ACC112 (cell line): ENCODE measurements around the gene ENTREP1.
"Not testable (repeated sequence)": the region's sequence is repeated elsewhere in the genome, so short reads cannot be mapped to it uniquely, and the experiment has no call there.

Experiments used
- H2AFZ ChIP-seq: fragments of 200-600 bp; sonication (generic); one replicate; pipeline ENCODE4 v1.6.0; 2017; ENCODE audit warnings: antibody characterized with exemption, low read length; ENCODE audit not compliant: unreplicated experiment
- H3K27ac ChIP-seq: fragments of 200-600 bp; sonication (generic); 2 replicates; pipeline ENCODE4 v1.5.1; 2014; ENCODE audit warnings: low read depth, mild to moderate bottlenecking, antibody characterized with exemption, low read length, moderate library complexity
- H3K27me3 ChIP-seq: fragments of 200-600 bp; sonication (generic); 2 replicates; pipeline ENCODE4 v1.6.1; 2014; ENCODE audit warnings: mild to moderate bottlenecking, antibody characterized with exemption, low read length, moderate library complexity, mixed read lengths; ENCODE audit not compliant: insufficient read depth
- H3K36me3 ChIP-seq: fragments of 200-600 bp; sonication (generic); 2 replicates; pipeline ENCODE4 v1.6.1; 2016; ENCODE audit warnings: mild to moderate bottlenecking, antibody characterized with exemption, low read length, moderate library complexity, mixed read lengths; ENCODE audit not compliant: insufficient read depth
- H3K4me1 ChIP-seq: fragments of 200-600 bp; sonication (generic); one replicate; pipeline ENCODE4 v1.6.1; 2016; ENCODE audit warnings: low read length, mixed read lengths; ENCODE audit not compliant: insufficient read depth, unreplicated experiment, control insufficient read depth
- H3K4me3 ChIP-seq: fragments of 200-600 bp; sonication (generic); 2 replicates; pipeline ENCODE4 v1.5.1; 2014; ENCODE audit warnings: mild to moderate bottlenecking, low read depth, low read length
- H3K79me2 ChIP-seq: fragments of 200-600 bp; sonication (generic); one replicate; pipeline ENCODE4 v1.6.0; 2016; ENCODE audit warnings: low read length; ENCODE audit not compliant: control insufficient read depth, unreplicated experiment, insufficient read depth

The ENTREP1 gene

GRCh38 chr9:69409936-69410335 lies 84.9 kb downstream of the ENTREP1 start:
- H2AFZ ChIP-seq, H3K36me3 ChIP-seq, H3K4me3 ChIP-seq, H3K27ac ChIP-seq, H3K4me1 ChIP-seq, H3K79me2 ChIP-seq, H3K27me3 ChIP-seq: not testable (repeated sequence)

GRCh38 chr9:69411246-69411645 lies 86.2 kb downstream of the ENTREP1 start:
- Histone ChIP-seq H3K36me3 (no peaks in the 10 kb centered on the region), H3K79me2 (no peaks in the 10 kb centered on the region), H3K4me1 (no peaks in the 10 kb centered on the region), H2AFZ (no peak overlapping the region), H3K27me3 (no peaks in the 10 kb centered on the region), H3K27ac (no peak overlapping the region), H3K4me3 (no peak overlapping the region)

GRCh38 chr9:69411931-69412740 lies 87.1 kb downstream of the ENTREP1 start:
- H3K36me3 ChIP-seq: no peaks in the 10 kb centered on the region
- H2AFZ ChIP-seq: peak overlapping the region; percentile 14
- H3K4me1 ChIP-seq: no peaks in the 10 kb centered on the region
- H3K27ac ChIP-seq: no peak overlapping the region
- no peaks in the 10 kb centered on the region for H3K27me3 ChIP-seq
- H3K4me3 ChIP-seq: no peak overlapping the region
- no peaks in the 10 kb centered on the region for H3K79me2 ChIP-seq

GRCh38 chr9:69412741-69413150 lies 87.7 kb downstream of the ENTREP1 start:
- peak overlapping the region; percentile 5 for H2AFZ ChIP-seq

GRCh38 chr9:69420611-69421270 lies 95.7 kb downstream of the ENTREP1 start:
- H3K36me3 ChIP-seq: no peaks in the 10 kb centered on the region
- H3K27ac ChIP-seq: no peak overlapping the region
- peaks cover 12% of the 10 kb centered on the region for H3K27me3 ChIP-seq
- no peaks in the 10 kb centered on the region for H3K4me1 ChIP-seq
- H3K4me3 ChIP-seq: no peak overlapping the region
- no peak overlapping the region for H2AFZ ChIP-seq
- no peaks in the 10 kb centered on the region for H3K79me2 ChIP-seq

More at GRCh38 chr9:69412741-69413150, 87.7 kb downstream of the ENTREP1 start:
- Histone ChIP-seq H3K79me2 (no peaks in the 10 kb centered on the region), H3K4me1 (no peaks in the 10 kb centered on the region), H3K36me3 (no peaks in the 10 kb centered on the region), H3K27ac (no peak overlapping the region), H3K4me3 (no peak overlapping the region), H3K27me3 (no peaks in the 10 kb centered on the region)

GRCh38 chr9:69421908-69422801 lies 97.1 kb downstream of the ENTREP1 start:
- Histone ChIP-seq H3K36me3 (no peaks in the 10 kb centered on the region), H2AFZ (no peak overlapping the region), H3K27ac (no peak overlapping the region), H3K4me1 (no peaks in the 10 kb centered on the region), H3K79me2 (no peaks in the 10 kb centered on the region), H3K4me3 (no peak overlapping the region), H3K27me3 (peaks cover 12% of the 10 kb centered on the region)

GRCh38 chr9:69425136-69425801 lies 100.3 kb downstream of the ENTREP1 start:
- no peaks in the 10 kb centered on the region for H3K36me3 ChIP-seq
- H3K79me2 ChIP-seq: no peaks in the 10 kb centered on the region
- H2AFZ ChIP-seq: no peak overlapping the region
- H3K4me3 ChIP-seq: no peak overlapping the region
- H3K27me3 ChIP-seq: peaks cover 12% of the 10 kb centered on the region
- no peaks in the 10 kb centered on the region for H3K4me1 ChIP-seq
- no peak overlapping the region for H3K27ac ChIP-seq

GRCh38 chr9:69427286-69427685 lies 102.3 kb downstream of the ENTREP1 start:
- Histone ChIP-seq H3K4me1 (no peaks in the 10 kb centered on the region), H2AFZ (no peak overlapping the region), H3K36me3 (no peaks in the 10 kb centered on the region), H3K27ac (no peak overlapping the region), H3K4me3 (no peak overlapping the region), H3K79me2 (no peaks in the 10 kb centered on the region), H3K27me3 (peaks cover 9% of the 10 kb centered on the region; the same call in 1 of the 2 replicates)

GRCh38 chr9:69428017-69428785 lies 103.2 kb downstream of the ENTREP1 start:
- Histone ChIP-seq H3K79me2 (no peaks in the 10 kb centered on the region), H3K27ac (no peak overlapping the region), H3K27me3 (peaks cover 9% of the 10 kb centered on the region; the same call in 1 of the 2 replicates), H3K4me1 (no peaks in the 10 kb centered on the region), H3K36me3 (no peaks in the 10 kb centered on the region), H2AFZ (no peak overlapping the region), H3K4me3 (no peak overlapping the region)
